ENCODE results near the gene CEP78. TPM values are rescaled to one million over a fixed set of nuclear protein-coding genes. Genes with fewer than 3 reads are reported as not detected.
"Not testable (repeated sequence)": the region's sequence is repeated elsewhere in the genome, so short reads cannot be mapped to it uniquely, and the experiment has no call there.

Gene CEP78
- total RNA-seq, 2 donors from 2014 or later: 5.6 to 9.6 TPM

DNA sequence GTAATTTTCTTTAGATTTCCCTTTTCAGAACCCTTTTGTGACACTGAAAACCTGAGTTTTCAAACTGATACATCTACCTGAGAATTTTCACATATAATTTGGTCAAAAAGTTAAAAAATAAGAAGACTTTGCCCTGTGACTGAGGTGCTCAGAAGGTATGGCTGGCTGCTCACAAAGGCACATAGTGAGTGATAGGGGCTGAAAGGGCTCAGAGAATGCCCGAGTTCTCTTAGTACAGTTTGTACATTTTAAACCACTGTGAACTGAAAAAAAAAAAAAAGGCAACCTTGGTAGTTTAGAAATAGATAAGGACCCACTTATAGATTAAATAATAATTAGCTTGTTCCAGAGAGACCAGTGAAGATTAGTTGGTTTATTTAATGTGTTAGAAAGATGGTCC is 42.9 kb downstream of the CEP78 start:
- intact Hi-C loops (cut with DNase I): no loop called here
- TF ChIP-seq, protein P1, sequence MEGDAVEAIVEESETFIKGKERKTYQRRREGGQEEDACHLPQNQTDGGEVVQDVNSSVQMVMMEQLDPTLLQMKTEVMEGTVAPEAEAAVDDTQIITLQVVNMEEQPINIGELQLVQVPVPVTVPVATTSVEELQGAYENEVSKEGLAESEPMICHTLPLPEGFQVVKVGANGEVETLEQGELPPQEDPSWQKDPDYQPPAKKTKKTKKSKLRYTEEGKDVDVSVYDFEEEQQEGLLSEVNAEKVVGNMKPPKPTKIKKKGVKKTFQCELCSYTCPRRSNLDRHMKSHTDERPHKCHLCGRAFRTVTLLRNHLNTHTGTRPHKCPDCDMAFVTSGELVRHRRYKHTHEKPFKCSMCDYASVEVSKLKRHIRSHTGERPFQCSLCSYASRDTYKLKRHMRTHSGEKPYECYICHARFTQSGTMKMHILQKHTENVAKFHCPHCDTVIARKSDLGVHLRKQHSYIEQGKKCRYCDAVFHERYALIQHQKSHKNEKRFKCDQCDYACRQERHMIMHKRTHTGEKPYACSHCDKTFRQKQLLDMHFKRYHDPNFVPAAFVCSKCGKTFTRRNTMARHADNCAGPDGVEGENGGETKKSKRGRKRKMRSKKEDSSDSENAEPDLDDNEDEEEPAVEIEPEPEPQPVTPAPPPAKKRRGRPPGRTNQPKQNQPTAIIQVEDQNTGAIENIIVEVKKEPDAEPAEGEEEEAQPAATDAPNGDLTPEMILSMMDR (IDR thresholded peaks at IDR 0.05): no peak
- peak in 1 of 3 donors; percentile 26 for TF ChIP-seq POLR2A (IDR thresholded peaks at IDR 0.05)
- Histone ChIP-seq H3K27me3 (no peaks in the 10 kb centered on the region), H3K9me3 (no peaks in the 10 kb centered on the region), H3K27ac (peak overlapping the region; percentile 21 to 78 (median 64)), H3K36me3 (replicated peaks in 1 of 2; ENCODE audit: insufficient read depth in 1 of 2, low read depth in 2 of 2) (no peaks in the 10 kb centered on the region), H3K4me1 (peaks cover 48% of the 10 kb centered on the region), H3K4me3 (no peak overlapping the region)
- ATAC-seq: peak; percentile 72
- 29 to 44% methylated on average over 1 of the region's 1 CpG for WGBS, 2 donors
- peak in 3 of 4 donors; percentile 37 to 52 (median 51) for DNase-seq

GRCh38 chr9:78280982-78281668 is 45.2 kb downstream of the CEP78 start:
- 17 to 32% methylated on average over 3 of the region's 3 CpGs for WGBS, 2 donors
- TF ChIP-seq, protein P1 (IDR thresholded peaks at IDR 0.05): no peak
- peak in 1 of 3 donors; percentile 19 for TF ChIP-seq POLR2A (IDR thresholded peaks at IDR 0.05)
- intact Hi-C loops (cut with DNase I): no loop called here
- H3K27me3 ChIP-seq: no peaks in the 10 kb centered on the region
- no peaks in the 10 kb centered on the region for H3K36me3 ChIP-seq (replicated peaks in 1 of 2; ENCODE audit: insufficient read depth in 1 of 2, low read depth in 2 of 2)
- peaks cover 48% of the 10 kb centered on the region for H3K4me1 ChIP-seq
- H3K4me3 ChIP-seq: no peak overlapping the region
- no peaks in the 10 kb centered on the region for H3K9me3 ChIP-seq
- peak; percentile 88 for ATAC-seq
- peak overlapping the region; percentile 62 to 83 (median 78) for H3K27ac ChIP-seq
- peak; percentile 89 to 93 (median 92) for DNase-seq

GRCh38 chr9:78284181-78284580 is 48.3 kb downstream of the CEP78 start:
- WGBS, 2 donors: 88 to 93% methylated on average over 4 of the region's 4 CpGs
- DNase-seq; H3K27me3 ChIP-seq; intact Hi-C loops (cut with DNase I); H3K36me3 ChIP-seq (replicated peaks in 1 of 2; ENCODE audit: insufficient read depth in 1 of 2, low read depth in 2 of 2); H3K27ac ChIP-seq; H3K4me3 ChIP-seq; ATAC-seq; H3K9me3 ChIP-seq: not testable (repeated sequence)
- peaks cover 26% of the 10 kb centered on the region for H3K4me1 ChIP-seq

- peaks cover 10% of the 10 kb centered on the region for H3K4me1 ChIP-seq
- intact Hi-C loops (cut with DNase I): no loop called here
- H3K27ac ChIP-seq: no peak overlapping the region
- ATAC-seq: no peak
- H3K36me3 ChIP-seq (replicated peaks in 1 of 2; ENCODE audit: insufficient read depth in 1 of 2, low read depth in 2 of 2): no peaks in the 10 kb centered on the region
- DNase-seq: no peak
- H3K9me3 ChIP-seq: no peaks in the 10 kb centered on the region
- H3K27me3 ChIP-seq: no peaks in the 10 kb centered on the region
- no peak for TF ChIP-seq POLR2A (IDR thresholded peaks at IDR 0.05)
- TF ChIP-seq, protein P1 (IDR thresholded peaks at IDR 0.05): no peak
- H3K4me3 ChIP-seq: no peak overlapping the region
These were observed 50.2 kb downstream of the CEP78 start for GRCh38 chr9:78286125-78286524.

GRCh38 chr9:78286946-78287388 is 51.1 kb downstream of the CEP78 start:
- Histone ChIP-seq H3K27me3 (no peaks in the 10 kb centered on the region), H3K36me3 (replicated peaks in 1 of 2; ENCODE audit: insufficient read depth in 1 of 2, low read depth in 2 of 2) (no peaks in the 10 kb centered on the region), H3K9me3 (no peaks in the 10 kb centered on the region), H3K4me3 (no peak overlapping the region), H3K4me1 (peaks cover 2% of the 10 kb centered on the region), H3K27ac (no peak overlapping the region)
- ATAC-seq (no peak), DNase-seq (no peak)
- WGBS, 2 donors: 96 to 97% methylated on average over 6 of the region's 6 CpGs
- TF ChIP-seq, protein P1 (IDR thresholded peaks at IDR 0.05): no peak
- no peak for TF ChIP-seq POLR2A (IDR thresholded peaks at IDR 0.05)
- intact Hi-C loops (cut with DNase I): no loop called here

Data from body of pancreas (tissue), 4 donors.